ENCODE data around the gene MAP2K2. TPM values are rescaled to one million over a fixed set of nuclear protein-coding genes. Genes with fewer than 3 reads are reported as not detected.

Gene MAP2K2
- total and polyA plus RNA-seq, 9 of the 15 experiments (the other 6 are each of a cell fraction or from before 2014, with no cell fraction given), result 1.0 to 151 (median 58.3) TPM

GRCh38 chr19:4057931-4058692, 65.8 kb downstream of the MAP2K2 start (continued):
- TF ChIP-seq ZNF140 (CRISPR knock-in tag; IDR thresholded peaks at IDR 0.05), result no peak
- no peak for TF ChIP-seq ESRRA (IDR thresholded peaks at IDR 0.05; ENCODE audit: borderline replicate concordance, low read depth)
- TF ChIP-seq SMAD1 (IDR thresholded peaks at IDR 0.05; ENCODE audit: low read depth, low read length, partially characterized antibody), result no peak
- TF ChIP-seq CREM (IDR thresholded peaks at IDR 0.05; ENCODE audit: low read depth), result peak; percentile 71
- no peak for TF ChIP-seq SAFB2 (IDR thresholded peaks at IDR 0.05; ENCODE audit: borderline replicate concordance, low read depth, low read length, severe bottlenecking)
- peak; percentile 67 for TF ChIP-seq NEUROD1 (IDR thresholded peaks at IDR 0.05; ENCODE audit: borderline replicate concordance, low read depth, low read length, partially characterized antibody)
- TF ChIP-seq ZBTB2 (IDR thresholded peaks at IDR 0.05), result no peak
- TF ChIP-seq JUNB (CRISPR knock-in tag; conservative IDR thresholded peaks at IDR 0.05), result no peak
- peak; percentile 82 to 86 for TF ChIP-seq TRIM24 (IDR thresholded peaks at IDR 0.05)
- TF ChIP-seq KDM5B (IDR thresholded peaks at IDR 0.05; ENCODE audit: insufficient replicate concordance, low read depth, low read length), result no peak
- no peak for TF ChIP-seq TSHZ1 (CRISPR knock-in tag; IDR thresholded peaks at IDR 0.05)
- TF ChIP-seq ZBTB7A (IDR thresholded peaks at IDR 0.05; ENCODE audit: borderline replicate concordance, control insufficient read depth, low read depth, low read length), result peak; percentile 98
- no peak for TF ChIP-seq NFRKB (IDR thresholded peaks at IDR 0.05; ENCODE audit: low read depth)
- no peak for TF ChIP-seq POLR2AphosphoS2 (IDR thresholded peaks at IDR 0.05; ENCODE audit: low read length)
- peak in 1 of 2 experiments; percentile 95; a peak in 2 of 4 replicates for TF ChIP-seq RCOR1 (IDR thresholded peaks at IDR 0.05; ENCODE audit: borderline replicate concordance in 1 of 2, low read depth in 2 of 2, low read length in 2 of 2)
- TF ChIP-seq CBX8 (IDR thresholded peaks at IDR 0.05; ENCODE audit: borderline replicate concordance, extremely low read depth, low read depth, low read length, poor library complexity, severe bottlenecking), result no peak
- no peak for TF ChIP-seq ZNF311 (CRISPR knock-in tag; IDR thresholded peaks at IDR 0.05)
- no peak for TF ChIP-seq RHOXF2B (CRISPR knock-in tag; conservative IDR thresholded peaks at IDR 0.05)
- peak; percentile 78 for TF ChIP-seq FIP1L1 (IDR thresholded peaks at IDR 0.05; ENCODE audit: low read depth, low read length, poor library complexity, severe bottlenecking)
- no peak for TF ChIP-seq ESRRB (CRISPR knock-in tag; IDR thresholded peaks at IDR 0.05; ENCODE audit: borderline replicate concordance)
- 0 out of 2 replicates have a peak, but pooled peaks have one; percentile 38 for TF ChIP-seq MTA3 (IDR thresholded peaks at IDR 0.05; ENCODE audit: borderline replicate concordance)
- TF ChIP-seq SMARCC2 (IDR thresholded peaks at IDR 0.05; ENCODE audit: low read depth), result 0 out of 2 replicates have a peak, but pooled peaks have one; percentile 37
- no peak for TF ChIP-seq POLR3G (IDR thresholded peaks at IDR 0.05; ENCODE audit: extremely low read depth, insufficient read length, insufficient replicate concordance)
- TF ChIP-seq NCOA4 (IDR thresholded peaks at IDR 0.05; ENCODE audit: partially characterized antibody), result no peak
